NB4 (cell line): ENCODE data around the gene C9orf72.

Experiments
- POLR2A ChIP-seq: IDR thresholded peaks from 2 replicates; pipeline ENCODE4 v1.6.1; 2011; ENCODE audit warnings: mild to moderate bottlenecking; ENCODE audit not compliant: insufficient read length; ENCODE audit errors: extremely low read depth
- TF ChIP-seq, protein P1 (sequence below): IDR thresholded peaks from one replicate; pipeline ENCODE4 v1.5.1; 2012; ENCODE audit warnings: low read depth, low read length

DNA sequence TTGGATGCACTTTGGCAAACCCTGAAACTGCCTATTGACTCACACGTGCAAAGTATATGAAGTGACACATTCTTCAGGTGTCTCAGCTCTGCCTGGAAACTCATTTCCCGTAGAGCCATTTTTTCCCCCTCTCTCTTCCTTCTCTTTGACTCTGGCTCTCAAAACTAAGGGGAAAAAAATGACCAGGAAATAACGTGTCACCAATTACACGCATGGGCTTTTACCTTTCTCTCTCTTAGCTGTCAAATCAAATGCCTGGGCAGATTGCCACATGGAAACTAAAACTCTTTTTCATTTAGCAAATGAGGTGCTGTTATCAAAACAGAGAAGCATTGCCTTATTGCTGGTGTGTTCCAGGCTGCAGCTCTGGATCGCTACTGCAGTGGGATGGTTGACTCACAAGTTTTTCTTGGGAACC, 67.5 kb downstream of the C9orf72 start:
- TF ChIP-seq, protein P1, sequence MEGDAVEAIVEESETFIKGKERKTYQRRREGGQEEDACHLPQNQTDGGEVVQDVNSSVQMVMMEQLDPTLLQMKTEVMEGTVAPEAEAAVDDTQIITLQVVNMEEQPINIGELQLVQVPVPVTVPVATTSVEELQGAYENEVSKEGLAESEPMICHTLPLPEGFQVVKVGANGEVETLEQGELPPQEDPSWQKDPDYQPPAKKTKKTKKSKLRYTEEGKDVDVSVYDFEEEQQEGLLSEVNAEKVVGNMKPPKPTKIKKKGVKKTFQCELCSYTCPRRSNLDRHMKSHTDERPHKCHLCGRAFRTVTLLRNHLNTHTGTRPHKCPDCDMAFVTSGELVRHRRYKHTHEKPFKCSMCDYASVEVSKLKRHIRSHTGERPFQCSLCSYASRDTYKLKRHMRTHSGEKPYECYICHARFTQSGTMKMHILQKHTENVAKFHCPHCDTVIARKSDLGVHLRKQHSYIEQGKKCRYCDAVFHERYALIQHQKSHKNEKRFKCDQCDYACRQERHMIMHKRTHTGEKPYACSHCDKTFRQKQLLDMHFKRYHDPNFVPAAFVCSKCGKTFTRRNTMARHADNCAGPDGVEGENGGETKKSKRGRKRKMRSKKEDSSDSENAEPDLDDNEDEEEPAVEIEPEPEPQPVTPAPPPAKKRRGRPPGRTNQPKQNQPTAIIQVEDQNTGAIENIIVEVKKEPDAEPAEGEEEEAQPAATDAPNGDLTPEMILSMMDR = no peak
- no peak for TF ChIP-seq POLR2A
